Measurements from ENCODE around the gene OCA2. TPM values are rescaled to one million over a fixed set of nuclear protein-coding genes. Genes with fewer than 3 reads are reported as not detected.

OCA2 gene
- total and polyA plus RNA-seq, 10 donors: 0.39 to 3.0 (median 1.0) TPM

- Histone ChIP-seq H3K36me3 (no peaks in the 10 kb centered on the region), H3K4me1 (no peaks in the 10 kb centered on the region), H3K4me3 (no peak overlapping the region), H3K9me3 (peaks cover 0 to 16% (median 12%) of the 10 kb centered on the region in 8 donors), H3K27ac (no peak overlapping the region), H3K27me3 (replicated peaks in 1 of 7) (no peaks in the 10 kb centered on the region)
- intact Hi-C loops (cut with DNase I; ENCODE audit: low total_unique reads): no loop called here
- TF ChIP-seq POLR2A (IDR thresholded peaks at IDR 0.05) (no peak), POLR2AphosphoS5 (IDR thresholded peaks at IDR 0.05) (no peak)
- TF ChIP-seq, protein P1, sequence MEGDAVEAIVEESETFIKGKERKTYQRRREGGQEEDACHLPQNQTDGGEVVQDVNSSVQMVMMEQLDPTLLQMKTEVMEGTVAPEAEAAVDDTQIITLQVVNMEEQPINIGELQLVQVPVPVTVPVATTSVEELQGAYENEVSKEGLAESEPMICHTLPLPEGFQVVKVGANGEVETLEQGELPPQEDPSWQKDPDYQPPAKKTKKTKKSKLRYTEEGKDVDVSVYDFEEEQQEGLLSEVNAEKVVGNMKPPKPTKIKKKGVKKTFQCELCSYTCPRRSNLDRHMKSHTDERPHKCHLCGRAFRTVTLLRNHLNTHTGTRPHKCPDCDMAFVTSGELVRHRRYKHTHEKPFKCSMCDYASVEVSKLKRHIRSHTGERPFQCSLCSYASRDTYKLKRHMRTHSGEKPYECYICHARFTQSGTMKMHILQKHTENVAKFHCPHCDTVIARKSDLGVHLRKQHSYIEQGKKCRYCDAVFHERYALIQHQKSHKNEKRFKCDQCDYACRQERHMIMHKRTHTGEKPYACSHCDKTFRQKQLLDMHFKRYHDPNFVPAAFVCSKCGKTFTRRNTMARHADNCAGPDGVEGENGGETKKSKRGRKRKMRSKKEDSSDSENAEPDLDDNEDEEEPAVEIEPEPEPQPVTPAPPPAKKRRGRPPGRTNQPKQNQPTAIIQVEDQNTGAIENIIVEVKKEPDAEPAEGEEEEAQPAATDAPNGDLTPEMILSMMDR (IDR thresholded peaks at IDR 0.05 in 8 of 11, conservative IDR thresholded peaks at IDR 0.05 in 3 of 11): no peak
- 78 to 98% (median 91%) methylated on average over 5 to 6 of the region's 6 CpGs for WGBS, 5 donors
- DNase-seq: no peak
These were observed 41.0 kb downstream of the OCA2 start for GRCh38 chr15:28058082-28058481.

GRCh38 chr15:28051955-28052633 lies 47.0 kb downstream of the OCA2 start:
- intact Hi-C loops (cut with DNase I; ENCODE audit: low total_unique reads): no loop called here
- H3K4me1 ChIP-seq: no peaks in the 10 kb centered on the region
- DNase-seq: no peak
- H3K27ac ChIP-seq: no peak overlapping the region
- H3K9me3 ChIP-seq: peaks cover 0 to 4% (median 0%) of the 10 kb centered on the region in 8 donors
- H3K27me3 ChIP-seq (replicated peaks in 1 of 7): no peaks in the 10 kb centered on the region
- 44 to 49% (median 46%) methylated on average over 5 of the region's 5 CpGs for WGBS, 5 donors
- H3K4me3 ChIP-seq: no peak overlapping the region
- no peak for TF ChIP-seq POLR2AphosphoS5 (IDR thresholded peaks at IDR 0.05)
- TF ChIP-seq, protein P1 (IDR thresholded peaks at IDR 0.05 in 8 of 11, conservative IDR thresholded peaks at IDR 0.05 in 3 of 11): no peak
- TF ChIP-seq POLR2A (IDR thresholded peaks at IDR 0.05): no peak
- H3K36me3 ChIP-seq: no peaks in the 10 kb centered on the region

DNA sequence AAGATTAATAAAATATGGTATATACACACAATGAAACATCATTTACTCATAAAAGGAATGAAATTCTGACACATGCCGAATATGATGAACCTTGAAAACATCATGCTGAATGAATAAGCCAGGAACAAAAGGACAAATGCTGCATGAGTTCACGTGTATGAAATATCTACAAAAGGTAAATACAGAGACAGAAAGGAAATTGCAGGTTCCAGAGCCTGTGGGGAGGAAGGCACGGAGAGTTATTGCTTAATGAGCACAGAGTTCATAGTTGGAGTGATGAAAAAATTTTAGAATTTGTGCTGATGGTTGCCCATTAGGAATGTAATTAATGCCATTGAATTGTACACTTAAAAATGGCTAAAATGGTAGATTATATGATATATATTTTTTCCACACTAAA lies 49.5 kb downstream of the OCA2 start:
- no peaks in the 10 kb centered on the region for H3K36me3 ChIP-seq
- TF ChIP-seq POLR2AphosphoS5 (IDR thresholded peaks at IDR 0.05) (no peak), POLR2A (IDR thresholded peaks at IDR 0.05) (no peak)
- TF ChIP-seq, protein P1 (IDR thresholded peaks at IDR 0.05 in 8 of 11, conservative IDR thresholded peaks at IDR 0.05 in 3 of 11): no peak
- H3K4me1 ChIP-seq: no peaks in the 10 kb centered on the region
- H3K27me3 ChIP-seq (replicated peaks in 1 of 7): no peaks in the 10 kb centered on the region
- DNase-seq: no peak
- intact Hi-C loops (cut with DNase I; ENCODE audit: low total_unique reads): no loop called here
- H3K9me3 ChIP-seq: peaks cover 0 to 4% (median 0%) of the 10 kb centered on the region in 8 donors
- H3K4me3 ChIP-seq: no peak overlapping the region
- H3K27ac ChIP-seq: no peak overlapping the region
- WGBS, 5 donors: 72 to 91% (median 81%) methylated on average over 3 of the region's 3 CpGs

DNA sequence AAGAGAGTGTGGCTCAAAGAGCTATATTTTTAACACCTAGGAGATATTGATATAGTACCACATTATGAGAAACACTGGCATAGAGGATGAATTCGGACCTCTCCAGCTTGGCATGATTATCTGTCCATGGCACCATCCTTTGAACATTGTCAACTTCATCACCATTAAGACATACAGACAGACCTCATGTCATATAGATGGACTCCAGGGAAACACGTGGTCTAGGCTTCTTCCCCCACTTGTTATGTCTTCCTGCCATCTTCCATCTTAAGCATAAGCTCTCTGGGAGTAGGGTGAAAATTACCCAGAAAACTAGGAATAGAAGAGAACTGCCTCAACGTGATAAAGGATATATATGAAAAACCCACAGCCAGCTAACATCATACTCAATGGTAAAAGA lies 51.8 kb downstream of the OCA2 start:
- H3K9me3 ChIP-seq: peaks cover 0 to 4% (median 0%) of the 10 kb centered on the region in 8 donors
- intact Hi-C loops (cut with DNase I; ENCODE audit: low total_unique reads): no loop called here
- TF ChIP-seq, protein P1 (IDR thresholded peaks at IDR 0.05 in 8 of 11, conservative IDR thresholded peaks at IDR 0.05 in 3 of 11): no peak
- TF ChIP-seq POLR2AphosphoS5 (IDR thresholded peaks at IDR 0.05) (no peak), POLR2A (IDR thresholded peaks at IDR 0.05) (no peak)
- no peak overlapping the region for H3K27ac ChIP-seq
- H3K4me1 ChIP-seq: no peaks in the 10 kb centered on the region
- no peaks in the 10 kb centered on the region for H3K27me3 ChIP-seq (replicated peaks in 1 of 7)
- no peaks in the 10 kb centered on the region for H3K36me3 ChIP-seq
- whole genome bisulfite sequencing, 5 donors: 51 to 71% (median 63%) methylated on average over 3 of the region's 3 CpGs
- no peak for DNase-seq
- H3K4me3 ChIP-seq: no peak overlapping the region
